K562 (cell line): ENCODE data around the gene SREBF1. TPM values are rescaled to one million over a fixed set of nuclear protein-coding genes. Genes with fewer than 3 reads are reported as not detected.

ENCODE experiments used
- ATAC-seq: fragments of 200-7000 bp; cut with Tn5 transposase; 3 replicates; pipeline ENCODE4 v1.9.1; 2020; ENCODE audit warnings: moderate library complexity
- BruUV-seq: library from RNA; stranded (reverse); fragments of 400-500 nt; replicated peaks from 2 replicates; lab custom pipeline; 2021; lab: Mats Ljungman, UMichigan
- CTCF ChIA-PET: fragments of 300-600 bp; formaldehyde crosslinking; extraction: SDS; loops from one replicate; lab custom pipeline; 2021; ENCODE audit warnings: low intra/inter-chr PET ratio; lab: Yijun Ruan, JAX
- POLR2A ChIA-PET: fragments of 300-600, 350-650 bp; sonication (Branson Sonifier 250); formaldehyde crosslinking; extraction: SDS; loops from one replicate; lab custom pipeline; 2021; ENCODE audit warnings: antibody characterized with exemption, inconsistent platforms; lab: Yijun Ruan, JAX
- DNase-seq, 4 experiments: peaks; one replicate each; pipeline versions ENCODE4 v3.0.0 to v3.0.0-alpha.2; 2011 to 2018; ENCODE audit warnings: low spot score in 3 of 4, mixed read lengths in 3 of 4; ENCODE audit errors: extremely low read depth in 1 of 4
- FAIRE-seq: peaks from 2 replicates; lab custom pipeline; 2011; peaks lifted over from hg19 to GRCh38; lab: Jason Lieb, UNC
- H2AFZ ChIP-seq: 2 replicates; pipeline ENCODE4 v1.6.0; 2011; ENCODE audit warnings: low read depth, low read length, control low read depth, inconsistent platforms
- H3K27ac ChIP-seq: fragments of 200-600 bp; 3 replicates; pipeline ENCODE4 v1.8.0; 2011; ENCODE audit warnings: low read depth, mild to moderate bottlenecking, control low read depth, inconsistent platforms, low read length, moderate library complexity, mixed read lengths; ENCODE audit errors: extremely low read depth
- H3K27me3 ChIP-seq, 2 experiments: fragments of 300-600 bp in 1 of 2; 2 replicates in 1 of 2; 3 replicates in 1 of 2; pipeline versions ENCODE4 v1.6.0 to v1.8.0; 2011; ENCODE audit warnings: inconsistent platforms in 2 of 2, low read length in 2 of 2, mild to moderate bottlenecking in 1 of 2, mixed read lengths in 1 of 2, moderate library complexity in 1 of 2; ENCODE audit not compliant: control insufficient read depth in 2 of 2, insufficient read depth in 2 of 2
- H3K36me3 ChIP-seq: fragments of 300-600 bp; 3 replicates; pipeline ENCODE4 v1.8.0; 2011; ENCODE audit warnings: mild to moderate bottlenecking, low read length, inconsistent platforms; ENCODE audit not compliant: control insufficient read depth, insufficient read depth
- H3K4me1 ChIP-seq, 2 experiments: fragments of 200-600 bp in 1 of 2; replicated peaks in 1 of 2; 2 replicates in 1 of 2; 3 replicates in 1 of 2; pipeline versions ENCODE4 v1.5.1 to v1.8.0; 2011; ENCODE audit warnings: inconsistent platforms in 2 of 2, low read length in 2 of 2, mild to moderate bottlenecking in 1 of 2, mixed read lengths in 1 of 2, moderate library complexity in 1 of 2; ENCODE audit not compliant: control insufficient read depth in 2 of 2, insufficient read depth in 2 of 2
- H3K4me2 ChIP-seq: 2 replicates; pipeline ENCODE4 v1.6.1; 2011; ENCODE audit warnings: low read length, control low read depth, inconsistent platforms, mixed read lengths; ENCODE audit not compliant: insufficient read depth
- H3K4me3 ChIP-seq: fragments of 200-600 bp; sonication (generic), shearing (Covaris generic); 2 replicates; pipeline ENCODE4 v1.5.1; 2016; ENCODE audit warnings: control low read depth, inconsistent platforms
- H3K79me2 ChIP-seq: fragments of 200-600 bp; 3 replicates; pipeline ENCODE4 v1.8.0; 2011; ENCODE audit warnings: low read length, inconsistent platforms; ENCODE audit not compliant: control insufficient read depth, insufficient read depth
- H3K9ac ChIP-seq, 2 experiments: 2 replicates each; pipeline versions ENCODE4 v1.6.0 to v1.6.1; 2011; ENCODE audit warnings: low read depth in 2 of 2, low read length in 2 of 2, control low read depth in 1 of 2, inconsistent platforms in 1 of 2, mild to moderate bottlenecking in 1 of 2, mixed read lengths in 1 of 2; ENCODE audit not compliant: insufficient read depth in 1 of 2
- H3K9me1 ChIP-seq: one replicate; pipeline ENCODE4 v1.6.0; 2011; ENCODE audit warnings: inconsistent platforms, mild to moderate bottlenecking, low read length, moderate library complexity; ENCODE audit not compliant: control insufficient read depth, insufficient read depth
- H3K9me3 ChIP-seq: replicated peaks from 2 replicates; pipeline ENCODE4 v1.5.1; 2011; ENCODE audit warnings: low read depth, low read length, inconsistent platforms; ENCODE audit not compliant: control insufficient read depth, insufficient read depth
- H4K20me1 ChIP-seq: replicated peaks from 2 replicates; pipeline ENCODE4 v1.6.1; 2011; ENCODE audit warnings: low read length, inconsistent platforms, mixed read lengths; ENCODE audit not compliant: control insufficient read depth, insufficient read depth
- ELF2 ChIP-seq: fragments of 250-450 bp; sonication (Bioruptor Pico); IDR thresholded peaks from 2 replicates; pipeline ENCODE4 v1.5.0; 2021; ENCODE audit warnings: mild to moderate bottlenecking
- HEY1 ChIP-seq: fragments of 250-450 bp; sonication (Bioruptor Pico); IDR thresholded peaks from 2 replicates; pipeline ENCODE4 v1.5.0; 2020; ENCODE audit warnings: mild to moderate bottlenecking, moderate library complexity, borderline replicate concordance
- HNRNPUL1 ChIP-seq: fragments of 200-400 bp; formaldehyde crosslinking; IDR thresholded peaks from 2 replicates; pipeline ENCODE4 v1.6.1; 2017; ENCODE audit warnings: low read length
- TARDBP ChIP-seq: fragments of 450-650 bp; IDR thresholded peaks from 2 replicates; pipeline ENCODE4 v1.6.1; 2016
- TFAM ChIP-seq: fragments of 250-450 bp; sonication (Bioruptor Pico); conservative IDR thresholded peaks from 2 replicates; pipeline ENCODE4 v1.5.0; 2021; ENCODE audit warnings: mild to moderate bottlenecking, moderate library complexity
- WGBS: fragments of 100-300 bp; shearing (Covaris generic); methylation state at CpG from one replicate; pipeline ENCODE4 v1.1.6; 2016; ENCODE audit warnings: low coverage, mixed read lengths; ENCODE audit not compliant: insufficient coverage; ENCODE audit errors: missing lambda C conversion rate; 5-methylcytosine and 5-hydroxymethylcytosine counted together
- in situ Hi-C: fragments of 300-500 bp; cut with MboI; formaldehyde crosslinking; loops from 4 replicates; pipeline ENCODE4 v1.15.0; 2018; ENCODE audit warnings: inconsistent platforms, mixed read lengths
- intact Hi-C: fragments of 100-400 bp; cut with micrococcal nuclease; formaldehyde crosslinking; loops from 2 replicates; pipeline ENCODE4 v1.14.2; 2022
- polyA plus RNA-seq, 8 experiments: library from polyadenylated mRNA; depleted of rRNA in 4 of 8; stranded (reverse) in 5 of 8; unstranded in 3 of 8; fragments of >200 nt; fragmentation: Nextera tagmentation in 2 of 8; fragmentation: Illumina TruSeq in 1 of 8; extraction: Ambion mirVana in 2 of 8; extraction: Trizol in 1 of 8; gene quantifications; 2 replicates each; pipeline versions ENCODE4 v1.2.1 to v1.2.3, GENCODE V29; 2011 to 2014; ENCODE audit warnings: inconsistent platforms in 1 of 8, missing spikeins in 1 of 8
- total RNA-seq, 7 experiments: library from RNA; depleted of rRNA in 6 of 7; stranded (reverse); fragments of >200 nt in 6 of 7; fragmentation: Illumina TruSeq in 2 of 7; extraction: Trizol in 2 of 7; gene quantifications; 2 replicates each; pipeline versions ENCODE4 v1.2.1 to v1.2.3, GENCODE V29; 2011 to 2021; ENCODE audit warnings: low replicate concordance in 1 of 7

The SREBF1 gene
- total and polyA plus RNA-seq, 9 of the 15 experiments (the other 6 are each of a cell fraction or from before 2014, with no cell fraction given): 1.6 to 169 (median 69.4) TPM

DNA sequence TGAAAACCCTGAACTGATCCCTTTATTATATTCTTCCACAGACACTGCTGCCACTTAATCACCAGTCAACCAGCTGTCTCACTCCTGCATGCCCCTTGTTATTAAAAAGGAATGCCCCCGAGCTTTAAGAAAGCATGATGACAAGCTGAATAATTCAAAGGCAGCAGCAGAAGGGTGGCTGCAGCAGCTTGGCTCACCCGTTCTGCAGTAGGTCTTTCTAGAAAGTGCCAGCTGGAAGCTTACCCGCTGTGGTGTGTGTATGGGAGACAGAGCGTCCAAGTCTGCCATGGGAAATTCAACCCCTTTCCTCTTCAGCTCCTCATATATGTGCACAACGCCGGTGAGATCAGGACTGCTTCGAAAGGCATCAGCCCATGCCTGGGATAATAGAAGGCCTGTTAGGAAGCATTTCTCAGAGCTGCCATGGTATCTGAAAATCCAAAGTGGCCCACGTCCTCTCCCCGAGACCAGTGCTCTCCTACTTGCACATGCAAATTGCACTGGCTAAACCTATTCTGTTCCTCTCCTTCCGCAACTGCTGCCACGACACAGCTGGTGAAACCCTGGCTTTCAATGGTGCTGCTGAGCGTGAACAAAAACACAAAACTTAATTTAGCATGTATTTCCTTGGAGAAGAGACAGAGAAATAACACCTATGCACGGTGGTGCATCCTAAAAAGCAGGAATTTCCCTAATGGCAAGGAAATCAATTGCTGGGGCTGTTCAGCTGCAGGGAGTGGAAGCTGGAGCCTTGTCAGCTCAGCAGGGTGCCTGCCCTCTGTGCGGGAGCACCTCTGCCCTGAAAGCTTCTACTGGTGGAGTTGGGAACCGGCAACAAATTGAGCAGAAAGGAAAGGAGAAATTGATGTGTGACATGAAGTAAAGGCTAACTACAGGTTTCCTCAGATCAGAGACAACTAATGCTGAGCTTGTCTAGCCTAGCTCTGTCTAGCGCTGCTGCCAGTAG is 47.9 kb upstream of the SREBF1 start:
- no peaks in the 10 kb centered on the region for H3K9me1 ChIP-seq
- no peak overlapping the region for H3K4me2 ChIP-seq
- no peak overlapping the region for H3K27ac ChIP-seq
- no peak for TF ChIP-seq TFAM (CRISPR knock-in tag)
- TF ChIP-seq TARDBP: no peak
- no peak for TF ChIP-seq HEY1
- TF ChIP-seq ELF2 (CRISPR knock-in tag): no peak
- no peak for TF ChIP-seq HNRNPUL1
- in situ Hi-C loops (loop anchor here (5.0 kb wide), 1 partner anchor 143 kb away; no protein-coding TSS in a partner anchor), intact Hi-C loops (no loop called here)
- no peaks in the 10 kb centered on the region for H3K9me3 ChIP-seq
- H3K4me3 ChIP-seq: no peak overlapping the region
- no TSS peak for BruUV-seq
- no peaks in the 10 kb centered on the region; the same call in 1 of the 2 replicates for H4K20me1 ChIP-seq
- H3K4me1 ChIP-seq: no peaks in the 10 kb centered on the region; a peak in 1 of 5 replicates
- DNase-seq (no peak), ATAC-seq (no peak), FAIRE-seq (no peak)
- ChIA-PET POLR2A (interaction anchor here (0.7 to 0.9 kb wide), 4 partner anchors 22 to 100 kb away, joined by 3 read pairs; no protein-coding TSS in a partner anchor), CTCF (no interaction called here)
- H3K9ac ChIP-seq: no peak overlapping the region; a peak in 1 of 4 replicates
- 38% methylated on average over 15 of the region's 16 CpGs for WGBS
- no peaks in the 10 kb centered on the region for H3K27me3 ChIP-seq
- no peaks in the 10 kb centered on the region for H3K79me2 ChIP-seq
- H2AFZ ChIP-seq: no peak overlapping the region
- H3K36me3 ChIP-seq: no peaks in the 10 kb centered on the region
